Bronchial epithelial cell (primary cell): ENCODE results near the gene SLC23A3. TPM values are rescaled to one million over a fixed set of nuclear protein-coding genes. Genes with fewer than 3 reads are reported as not detected.

ENCODE experiments used
- DNase-seq: peaks from one replicate; pipeline ENCODE4 v3.0.0-alpha.2; 2010; ENCODE audit warnings: low read depth
- FAIRE-seq: peaks from 2 replicates; lab custom pipeline; 2011; peaks lifted over from hg19 to GRCh38; lab: Jason Lieb, UNC
- H3K27me3 ChIP-seq: 2 replicates; pipeline ENCODE4 v1.5.1; 2011; ENCODE audit warnings: low read length; ENCODE audit not compliant: control insufficient read depth, insufficient read depth
- H3K36me3 ChIP-seq: 2 replicates; pipeline ENCODE4 v1.5.1; 2011; ENCODE audit warnings: low read length; ENCODE audit not compliant: control insufficient read depth, insufficient read depth
- H3K4me3 ChIP-seq: 2 replicates; pipeline ENCODE4 v1.5.1; 2011; ENCODE audit warnings: mild to moderate bottlenecking, low read depth, low read length, control low read depth
- total RNA-seq: library from RNA; depleted of rRNA; stranded (reverse); fragments of >200 nt; gene quantifications from 2 replicates; pipeline ENCODE4 v1.2.1, GENCODE V29; 2014
- TF ChIP-seq, protein P1 (sequence below): IDR thresholded peaks from 2 replicates; pipeline ENCODE4 v1.5.1; 2011; ENCODE audit warnings: mild to moderate bottlenecking, moderate library complexity, low read length, control low read depth, inconsistent platforms; ENCODE audit not compliant: insufficient read depth, severe bottlenecking

The SLC23A3 gene
- total RNA-seq, 1 donor from 2014 or later: 1.3 TPM

DNA sequence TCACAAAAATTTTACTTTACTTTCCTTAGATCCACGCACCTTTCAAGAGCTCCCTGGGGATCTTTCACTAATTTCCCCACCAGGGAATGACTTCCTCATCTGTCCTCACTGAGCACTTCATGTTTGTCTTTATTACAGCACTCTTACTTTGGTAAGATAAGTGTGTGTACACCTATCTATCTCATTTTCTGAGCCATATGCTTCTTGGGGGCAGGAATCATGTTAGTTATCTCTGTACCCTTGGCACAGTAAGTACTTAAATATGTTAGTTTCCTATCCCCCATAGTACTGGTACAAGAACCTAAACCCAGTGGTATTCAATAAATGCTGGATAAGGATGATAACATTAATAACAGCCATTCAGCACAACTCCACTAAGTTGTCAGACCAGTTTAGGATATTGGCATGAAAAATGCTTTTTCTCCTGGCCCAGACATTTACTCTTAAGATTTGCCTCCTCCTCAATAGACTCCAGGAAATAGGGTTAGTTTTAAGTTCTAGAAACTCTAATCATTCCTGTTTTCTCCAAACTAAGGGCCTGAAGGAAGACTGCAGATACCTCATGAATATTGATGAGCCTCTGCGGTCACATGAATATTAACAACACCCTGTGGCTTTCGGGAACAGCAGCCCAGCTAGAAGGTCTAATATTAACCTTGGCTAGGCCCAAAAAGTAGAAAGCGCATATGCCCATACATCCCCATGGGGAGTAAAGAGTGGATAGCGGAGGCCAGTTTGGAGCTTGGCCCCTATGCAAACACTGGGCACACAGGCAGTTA is 47.4 kb downstream of the SLC23A3 start:
- Histone ChIP-seq H3K36me3 (no peaks in the 10 kb centered on the region), H3K27me3 (no peaks in the 10 kb centered on the region), H3K4me3 (no peak overlapping the region)
- FAIRE-seq (no peak), DNase-seq (peak; percentile 17)
- TF ChIP-seq, protein P1, sequence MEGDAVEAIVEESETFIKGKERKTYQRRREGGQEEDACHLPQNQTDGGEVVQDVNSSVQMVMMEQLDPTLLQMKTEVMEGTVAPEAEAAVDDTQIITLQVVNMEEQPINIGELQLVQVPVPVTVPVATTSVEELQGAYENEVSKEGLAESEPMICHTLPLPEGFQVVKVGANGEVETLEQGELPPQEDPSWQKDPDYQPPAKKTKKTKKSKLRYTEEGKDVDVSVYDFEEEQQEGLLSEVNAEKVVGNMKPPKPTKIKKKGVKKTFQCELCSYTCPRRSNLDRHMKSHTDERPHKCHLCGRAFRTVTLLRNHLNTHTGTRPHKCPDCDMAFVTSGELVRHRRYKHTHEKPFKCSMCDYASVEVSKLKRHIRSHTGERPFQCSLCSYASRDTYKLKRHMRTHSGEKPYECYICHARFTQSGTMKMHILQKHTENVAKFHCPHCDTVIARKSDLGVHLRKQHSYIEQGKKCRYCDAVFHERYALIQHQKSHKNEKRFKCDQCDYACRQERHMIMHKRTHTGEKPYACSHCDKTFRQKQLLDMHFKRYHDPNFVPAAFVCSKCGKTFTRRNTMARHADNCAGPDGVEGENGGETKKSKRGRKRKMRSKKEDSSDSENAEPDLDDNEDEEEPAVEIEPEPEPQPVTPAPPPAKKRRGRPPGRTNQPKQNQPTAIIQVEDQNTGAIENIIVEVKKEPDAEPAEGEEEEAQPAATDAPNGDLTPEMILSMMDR: no peak

DNA sequence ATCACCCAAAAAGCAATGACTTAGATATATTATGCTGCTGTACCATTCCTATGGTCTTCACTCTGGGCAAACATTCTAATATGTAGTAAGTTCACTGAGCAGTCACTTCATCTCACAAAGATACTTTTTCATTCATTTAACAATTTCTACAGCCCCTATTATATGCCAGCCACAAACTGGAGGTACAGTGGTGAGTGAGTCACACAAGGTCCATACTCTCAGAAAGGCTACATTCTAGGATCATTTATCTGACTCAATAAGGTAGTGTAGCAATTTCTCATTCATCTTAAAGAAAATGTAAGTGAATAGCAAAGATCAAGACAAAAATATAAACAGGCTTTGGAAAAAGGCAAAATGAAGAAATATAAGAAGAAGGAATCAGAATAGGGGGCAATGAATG is 49.7 kb downstream of the SLC23A3 start:
- Histone ChIP-seq H3K36me3 (no peaks in the 10 kb centered on the region), H3K27me3 (no peaks in the 10 kb centered on the region), H3K4me3 (no peak overlapping the region)
- no peak for FAIRE-seq
- TF ChIP-seq, protein P1: no peak
- DNase-seq: peak; percentile 52

DNA sequence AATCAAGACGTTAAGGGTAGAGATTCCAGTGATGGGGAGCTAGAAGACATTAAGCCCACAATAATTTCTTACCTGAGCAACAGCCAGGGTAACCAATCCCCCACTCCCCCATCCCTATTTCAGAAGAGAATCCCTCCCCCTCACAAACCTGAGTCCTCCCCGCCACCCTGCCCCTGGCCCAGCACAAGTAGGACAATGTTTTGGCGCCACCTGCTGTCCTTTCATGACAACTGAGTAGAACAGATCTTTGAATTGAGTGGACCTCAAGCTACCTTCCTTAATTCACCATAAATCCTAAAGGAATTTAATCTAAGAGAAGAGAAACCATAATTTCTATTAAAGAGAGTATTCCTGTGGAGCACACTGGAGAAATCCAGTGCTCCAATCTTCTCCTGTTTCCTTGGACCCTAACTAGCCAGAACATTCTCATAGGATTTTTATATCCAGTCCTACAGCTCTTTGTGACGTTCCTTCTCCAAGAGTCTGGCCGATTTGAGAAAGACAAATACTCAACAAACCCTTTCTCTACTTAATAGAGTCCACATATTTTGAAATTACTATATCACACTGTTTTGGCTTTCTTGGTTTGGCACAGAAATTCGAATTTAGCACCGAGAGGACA is 50.3 kb downstream of the SLC23A3 start:
- FAIRE-seq (no peak), DNase-seq (peak; percentile 44)
- no peak overlapping the region for H3K4me3 ChIP-seq
- TF ChIP-seq, protein P1: peak; percentile 62
- H3K36me3 ChIP-seq: no peaks in the 10 kb centered on the region
- H3K27me3 ChIP-seq: no peaks in the 10 kb centered on the region

DNA sequence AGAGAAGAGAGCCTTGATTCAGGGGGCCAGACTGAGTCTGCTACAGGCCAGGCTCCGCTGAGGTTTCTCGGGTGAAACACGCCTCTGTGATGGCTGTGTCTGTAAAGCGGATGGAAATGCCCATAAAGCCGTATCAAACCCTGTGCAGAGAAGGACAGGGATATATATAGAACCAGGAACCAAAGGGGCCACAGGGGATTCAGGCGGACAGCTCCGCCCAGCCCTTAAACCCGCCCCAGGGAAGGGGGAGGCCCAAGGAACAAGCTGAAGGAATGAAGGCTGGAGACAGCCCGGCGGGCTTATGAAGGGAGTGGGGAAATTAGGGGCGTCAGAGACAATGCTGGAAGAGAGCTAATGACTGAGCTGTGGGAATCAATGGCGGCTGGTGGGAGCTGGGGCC is 51.3 kb downstream of the SLC23A3 start:
- H3K36me3 ChIP-seq: no peaks in the 10 kb centered on the region
- DNase-seq: no peak
- TF ChIP-seq, protein P1: no peak
- H3K27me3 ChIP-seq: no peaks in the 10 kb centered on the region
- no peak overlapping the region for H3K4me3 ChIP-seq
- FAIRE-seq: no peak

DNA sequence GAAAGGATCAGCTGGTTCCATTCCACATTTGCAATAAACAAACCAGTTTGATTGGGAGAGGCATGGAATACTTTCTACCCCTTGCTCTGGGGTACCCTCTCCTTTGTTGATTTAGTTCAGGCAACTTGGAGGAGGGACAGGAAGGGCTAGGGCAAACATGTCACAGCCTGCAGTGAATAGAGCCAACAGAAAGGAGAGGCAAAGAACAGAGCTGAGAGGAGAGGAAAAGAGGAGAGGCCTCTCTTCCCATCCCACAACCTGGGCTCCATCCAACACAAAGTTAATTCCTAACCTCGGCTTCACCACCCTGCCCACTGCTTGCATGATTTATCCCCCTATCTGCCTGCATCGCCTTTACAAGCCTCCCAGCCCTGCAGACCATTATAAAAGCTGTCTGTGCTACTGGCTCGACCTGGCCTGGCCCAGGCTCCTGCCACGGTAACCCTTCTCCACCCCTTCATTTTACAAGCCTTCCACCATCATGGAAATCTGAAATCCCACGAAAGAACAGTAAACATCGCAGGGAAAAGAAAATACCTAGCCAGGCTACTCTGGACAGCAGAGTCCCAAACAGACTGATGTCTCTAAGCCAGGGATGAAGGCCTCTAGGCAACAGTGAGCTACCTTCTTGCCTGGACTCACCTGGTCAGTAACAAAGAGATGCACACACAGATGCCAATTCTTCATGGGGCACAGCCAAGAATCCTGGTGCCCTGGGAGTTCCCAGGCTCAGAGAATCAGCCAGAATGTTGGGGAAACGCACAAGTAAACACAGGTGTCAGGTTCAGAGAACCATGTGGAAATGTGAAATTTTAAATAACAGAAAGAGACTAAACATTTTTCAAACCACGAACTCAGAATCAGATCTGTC is 52.8 kb downstream of the SLC23A3 start:
- H3K36me3 ChIP-seq: no peaks in the 10 kb centered on the region
- no peak overlapping the region for H3K4me3 ChIP-seq
- TF ChIP-seq, protein P1: no peak
- FAIRE-seq (no peak), DNase-seq (peak; percentile 57)
- no peaks in the 10 kb centered on the region for H3K27me3 ChIP-seq
